ENCODE data around the gene DLGAP1. TPM values are rescaled to one million over a fixed set of nuclear protein-coding genes. Genes with fewer than 3 reads are reported as not detected.

The DLGAP1 gene
- total RNA-seq, 4 donors from 2014 or later, result 0.22 to 1.5 (median 0.56) TPM

GRCh38 chr18:3528231-3528630, 926.9 kb downstream of the DLGAP1 start:
- Histone ChIP-seq H3K36me3 (no peaks in the 10 kb centered on the region), H3K27ac (no peak overlapping the region), H3K9me3 (peaks cover 0 to 9% (median 0%) of the 10 kb centered on the region in 3 donors), H3K27me3 (no peaks in the 10 kb centered on the region), H3K4me1 (no peaks in the 10 kb centered on the region), H3K4me3 (no peak overlapping the region)
- 43 to 50% methylated on average over 2 to 4 of the region's 4 CpGs for WGBS, 2 donors (ENCODE audit: low coverage in 1 of 2)
- no peak for ATAC-seq
- TF ChIP-seq EP300 (IDR thresholded peaks at IDR 0.05) (no peak), POLR2A (IDR thresholded peaks at IDR 0.05) (no peak), POLR2AphosphoS5 (IDR thresholded peaks at IDR 0.05) (no peak)
- TF ChIP-seq, protein P1, sequence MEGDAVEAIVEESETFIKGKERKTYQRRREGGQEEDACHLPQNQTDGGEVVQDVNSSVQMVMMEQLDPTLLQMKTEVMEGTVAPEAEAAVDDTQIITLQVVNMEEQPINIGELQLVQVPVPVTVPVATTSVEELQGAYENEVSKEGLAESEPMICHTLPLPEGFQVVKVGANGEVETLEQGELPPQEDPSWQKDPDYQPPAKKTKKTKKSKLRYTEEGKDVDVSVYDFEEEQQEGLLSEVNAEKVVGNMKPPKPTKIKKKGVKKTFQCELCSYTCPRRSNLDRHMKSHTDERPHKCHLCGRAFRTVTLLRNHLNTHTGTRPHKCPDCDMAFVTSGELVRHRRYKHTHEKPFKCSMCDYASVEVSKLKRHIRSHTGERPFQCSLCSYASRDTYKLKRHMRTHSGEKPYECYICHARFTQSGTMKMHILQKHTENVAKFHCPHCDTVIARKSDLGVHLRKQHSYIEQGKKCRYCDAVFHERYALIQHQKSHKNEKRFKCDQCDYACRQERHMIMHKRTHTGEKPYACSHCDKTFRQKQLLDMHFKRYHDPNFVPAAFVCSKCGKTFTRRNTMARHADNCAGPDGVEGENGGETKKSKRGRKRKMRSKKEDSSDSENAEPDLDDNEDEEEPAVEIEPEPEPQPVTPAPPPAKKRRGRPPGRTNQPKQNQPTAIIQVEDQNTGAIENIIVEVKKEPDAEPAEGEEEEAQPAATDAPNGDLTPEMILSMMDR (IDR thresholded peaks at IDR 0.05), result no peak

DNA sequence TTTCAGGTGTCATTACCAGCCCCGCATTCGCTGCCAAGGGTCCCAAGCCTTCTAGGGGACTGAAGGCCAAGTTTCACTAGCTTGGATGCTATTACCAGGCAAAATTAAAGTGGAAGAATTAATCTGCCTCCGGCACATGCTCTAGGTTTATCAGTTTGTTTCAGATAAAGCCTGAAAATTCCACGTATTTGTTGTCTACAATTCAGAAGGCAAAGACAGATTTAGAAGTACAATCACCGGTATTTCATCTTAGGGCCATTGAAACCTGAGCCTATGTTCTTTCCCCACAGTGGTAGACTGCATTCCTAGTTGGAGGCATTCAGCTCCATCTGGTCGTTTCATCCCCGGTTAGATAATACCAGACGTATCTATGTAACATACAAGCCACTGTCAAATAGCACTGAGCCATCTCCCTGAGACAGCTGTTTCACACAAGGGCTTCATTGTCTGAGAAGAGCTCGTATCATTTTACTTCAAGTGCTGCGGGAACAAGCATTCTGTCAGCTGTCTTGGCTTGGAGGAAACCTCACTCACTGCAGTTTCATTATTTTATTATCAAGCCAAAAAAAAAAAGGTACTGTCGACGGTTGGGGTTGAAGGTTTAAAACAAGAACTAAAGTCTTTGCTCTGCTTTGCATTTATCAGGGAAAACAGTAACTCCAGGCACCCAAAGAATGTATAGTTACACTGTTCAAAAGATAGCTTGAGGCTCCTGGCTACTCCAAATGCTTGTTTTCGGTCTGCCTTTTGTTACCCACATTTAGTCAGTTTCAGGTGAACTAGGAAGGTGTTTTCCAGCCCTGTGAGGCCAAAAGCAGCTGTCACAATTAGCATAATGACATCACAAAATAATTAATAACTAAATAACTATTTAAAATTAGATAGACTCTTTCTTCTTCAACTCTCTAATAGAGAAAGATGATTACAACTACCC, 928.4 kb downstream of the DLGAP1 start:
- WGBS, 2 donors (ENCODE audit: low coverage in 1 of 2), result 46 to 57% methylated on average over 8 to 13 of the region's 13 CpGs
- Histone ChIP-seq H3K9me3 (peaks cover 0 to 9% (median 0%) of the 10 kb centered on the region in 3 donors), H3K27me3 (no peaks in the 10 kb centered on the region), H3K4me3 (no peak overlapping the region), H3K4me1 (no peaks in the 10 kb centered on the region), H3K36me3 (no peaks in the 10 kb centered on the region), H3K27ac (no peak overlapping the region)
- no peak for ATAC-seq
- TF ChIP-seq, protein P1 (IDR thresholded peaks at IDR 0.05), result no peak
- TF ChIP-seq POLR2A (IDR thresholded peaks at IDR 0.05) (no peak), EP300 (IDR thresholded peaks at IDR 0.05) (no peak), POLR2AphosphoS5 (IDR thresholded peaks at IDR 0.05) (no peak)

GRCh38 chr18:3525870-3526420, 929.2 kb downstream of the DLGAP1 start:
- TF ChIP-seq, protein P1 (IDR thresholded peaks at IDR 0.05), result no peak
- TF ChIP-seq POLR2A (IDR thresholded peaks at IDR 0.05), result no peak
- no peak for TF ChIP-seq EP300 (IDR thresholded peaks at IDR 0.05)
- no peak for TF ChIP-seq POLR2AphosphoS5 (IDR thresholded peaks at IDR 0.05)
- WGBS, 2 donors (ENCODE audit: low coverage in 1 of 2), result 69 to 73% methylated on average over 5 to 10 of the region's 10 CpGs

DNA sequence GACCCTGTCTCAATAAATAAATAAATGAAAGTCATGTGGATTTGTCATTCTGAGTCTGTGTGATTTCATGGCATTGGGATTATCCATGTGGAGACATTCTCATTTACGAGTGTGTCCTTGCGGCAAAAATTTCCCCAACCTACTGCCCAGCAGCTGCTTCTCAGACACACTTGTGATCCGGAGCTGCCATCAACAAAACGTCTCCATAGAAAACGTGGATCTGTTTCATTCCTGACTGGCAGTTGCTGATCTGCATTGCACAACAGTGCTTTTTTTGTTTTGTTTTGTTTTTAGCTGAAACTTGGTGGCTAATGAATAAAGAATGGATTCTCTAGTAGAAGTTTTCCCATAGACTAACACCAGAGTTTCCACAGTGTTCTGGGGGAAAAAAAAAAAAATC, 930.4 kb downstream of the DLGAP1 start:
- Histone ChIP-seq H3K36me3 (no peaks in the 10 kb centered on the region), H3K27me3 (no peaks in the 10 kb centered on the region), H3K4me3 (no peak overlapping the region), H3K27ac (no peak overlapping the region), H3K4me1 (no peaks in the 10 kb centered on the region), H3K9me3 (peaks cover 0 to 9% (median 0%) of the 10 kb centered on the region in 3 donors)
- no peak for ATAC-seq
- 78 to 81% methylated on average over 4 to 5 of the region's 5 CpGs for WGBS, 2 donors (ENCODE audit: low coverage in 1 of 2)
- TF ChIP-seq, protein P1 (IDR thresholded peaks at IDR 0.05), result no peak
- no peak for TF ChIP-seq POLR2A (IDR thresholded peaks at IDR 0.05)
- no peak for TF ChIP-seq EP300 (IDR thresholded peaks at IDR 0.05)
- no peak for TF ChIP-seq POLR2AphosphoS5 (IDR thresholded peaks at IDR 0.05)

More at GRCh38 chr18:3525870-3526420, 929.2 kb downstream of the DLGAP1 start:
- ATAC-seq, result no peak
- H3K36me3 ChIP-seq, result no peaks in the 10 kb centered on the region
- H3K9me3 ChIP-seq, result peaks cover 0 to 9% (median 0%) of the 10 kb centered on the region in 3 donors
- no peaks in the 10 kb centered on the region for H3K4me1 ChIP-seq
- no peaks in the 10 kb centered on the region for H3K27me3 ChIP-seq
- H3K4me3 ChIP-seq, result no peak overlapping the region
- no peak overlapping the region for H3K27ac ChIP-seq

Measured in gastroesophageal sphincter (tissue), 4 donors.